ENCODE measurements around the gene KIRREL3.

The KIRREL3 gene

GRCh38 chr11:126722956-126723664 is 277.5 kb downstream of the KIRREL3 start:
- TF ChIP-seq ZFX (IDR thresholded peaks at IDR 0.05), result no peak
- TF ChIP-seq CTCF (conservative IDR thresholded peaks at IDR 0.05), result no peak
- no peak overlapping the region for H3K27ac ChIP-seq

- H3K27ac ChIP-seq, result no peak overlapping the region
- TF ChIP-seq CTCF (conservative IDR thresholded peaks at IDR 0.05) (no peak), ZFX (IDR thresholded peaks at IDR 0.05) (no peak)
Measured at GRCh38 chr11:126722006-126722736, 278.4 kb downstream of the KIRREL3 start.

GRCh38 chr11:126720539-126721235 is 279.9 kb downstream of the KIRREL3 start:
- no peak for TF ChIP-seq CTCF (conservative IDR thresholded peaks at IDR 0.05)
- no peak for TF ChIP-seq ZFX (IDR thresholded peaks at IDR 0.05)

GRCh38 chr11:126719740-126720139 is 280.8 kb downstream of the KIRREL3 start:
- TF ChIP-seq CTCF (conservative IDR thresholded peaks at IDR 0.05) (no peak), ZFX (IDR thresholded peaks at IDR 0.05) (no peak)
- H3K27ac ChIP-seq, result no peak overlapping the region

More at GRCh38 chr11:126720539-126721235, 279.9 kb downstream of the KIRREL3 start:
- H3K27ac ChIP-seq, result no peak overlapping the region

GRCh38 chr11:126718276-126718675 is 282.3 kb downstream of the KIRREL3 start:
- no peak for TF ChIP-seq ZFX (IDR thresholded peaks at IDR 0.05)
- TF ChIP-seq CTCF (conservative IDR thresholded peaks at IDR 0.05), result no peak
- no peak overlapping the region for H3K27ac ChIP-seq

GRCh38 chr11:126716456-126717083 is 284.0 kb downstream of the KIRREL3 start:
- TF ChIP-seq CTCF (conservative IDR thresholded peaks at IDR 0.05) (peak; percentile 81), ZFX (IDR thresholded peaks at IDR 0.05) (no peak)
- H3K27ac ChIP-seq, result no peak overlapping the region
